Muscle layer of duodenum (tissue), 2 donors: Measurements from ENCODE around the gene ZBED2.

ENCODE experiments used
- H3K27ac ChIP-seq: one replicate; pipeline ENCODE4 v1.7.0; 2013; ENCODE audit warnings: mild to moderate bottlenecking, low read length
- H3K27me3 ChIP-seq: one replicate; pipeline ENCODE4 v1.7.0; 2013; ENCODE audit warnings: low read depth, mild to moderate bottlenecking, control low read depth, low read length
- H3K36me3 ChIP-seq, 2 donors: one replicate each; pipeline ENCODE4 v1.7.0; 2013; ENCODE audit warnings: low read length in 2 of 2, control low read depth in 1 of 2, mild to moderate bottlenecking in 1 of 2; ENCODE audit not compliant: insufficient read depth in 2 of 2, control insufficient read depth in 1 of 2
- H3K4me1 ChIP-seq, 2 donors: one replicate each; pipeline ENCODE4 v1.7.0; 2013; ENCODE audit warnings: low read length in 2 of 2, mild to moderate bottlenecking in 2 of 2, control low read depth in 1 of 2, moderate library complexity in 1 of 2; ENCODE audit not compliant: insufficient read depth in 2 of 2, control insufficient read depth in 1 of 2
- H3K4me3 ChIP-seq, 2 donors: one replicate each; pipeline ENCODE4 v1.7.0; 2013; ENCODE audit warnings: low read length in 2 of 2, low read depth in 1 of 2, mild to moderate bottlenecking in 1 of 2
- H3K9me3 ChIP-seq, 2 donors: one replicate each; pipeline ENCODE4 v1.7.0; 2013; ENCODE audit warnings: low read length in 2 of 2, control low read depth in 1 of 2, mild to moderate bottlenecking in 1 of 2; ENCODE audit not compliant: control insufficient read depth in 1 of 2
- donor health status: healthy.

ZBED2 gene

DNA sequence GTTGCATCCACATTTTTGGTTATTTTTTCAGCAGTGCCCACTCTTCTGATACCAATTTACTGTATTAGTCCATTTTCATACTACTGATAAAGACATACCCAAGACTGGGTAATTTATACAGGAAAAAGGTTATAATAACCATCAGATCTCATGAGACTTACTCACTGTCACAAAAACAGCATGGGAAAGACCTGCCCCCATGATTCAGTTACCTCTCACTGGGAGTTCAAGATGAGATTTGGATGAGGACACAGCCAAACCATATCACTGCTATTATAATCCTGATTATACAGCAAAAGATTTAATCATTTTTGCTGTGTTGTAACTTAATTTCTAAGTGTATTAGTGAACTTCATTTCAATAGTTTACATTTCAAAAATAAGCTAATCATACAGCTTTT lies 6.6 kb downstream of the ZBED2 start:
- Histone ChIP-seq H3K36me3 (no peaks in the 10 kb centered on the region), H3K4me1 (no peaks in the 10 kb centered on the region), H3K9me3 (no peaks in the 10 kb centered on the region), H3K27me3 (no peaks in the 10 kb centered on the region), H3K27ac (no peak overlapping the region), H3K4me3 (no peak overlapping the region)

DNA sequence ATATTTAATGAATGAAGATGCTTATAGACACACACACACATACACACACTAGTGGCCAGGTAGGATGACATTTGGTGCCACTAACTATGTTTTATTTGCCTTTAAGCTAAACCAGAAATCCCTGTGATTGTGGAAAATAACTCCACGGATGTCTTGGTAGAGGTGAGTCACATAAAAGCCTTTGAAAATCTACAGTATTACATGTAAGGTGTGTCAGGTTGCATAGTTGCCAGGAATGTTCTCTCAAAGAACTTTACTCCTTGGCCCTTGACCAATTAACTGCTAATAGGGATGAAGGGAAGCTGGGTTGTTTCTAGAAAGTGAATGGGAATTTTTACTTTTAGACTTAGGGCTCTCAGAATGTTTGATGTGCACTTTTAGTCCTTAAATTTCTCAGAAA lies 9.9 kb downstream of the ZBED2 start:
- H3K4me3 ChIP-seq = no peak overlapping the region
- H3K36me3 ChIP-seq = no peaks in the 10 kb centered on the region
- no peaks in the 10 kb centered on the region for H3K9me3 ChIP-seq
- H3K27me3 ChIP-seq = no peaks in the 10 kb centered on the region
- no peak overlapping the region for H3K27ac ChIP-seq
- H3K4me1 ChIP-seq = no peaks in the 10 kb centered on the region

DNA sequence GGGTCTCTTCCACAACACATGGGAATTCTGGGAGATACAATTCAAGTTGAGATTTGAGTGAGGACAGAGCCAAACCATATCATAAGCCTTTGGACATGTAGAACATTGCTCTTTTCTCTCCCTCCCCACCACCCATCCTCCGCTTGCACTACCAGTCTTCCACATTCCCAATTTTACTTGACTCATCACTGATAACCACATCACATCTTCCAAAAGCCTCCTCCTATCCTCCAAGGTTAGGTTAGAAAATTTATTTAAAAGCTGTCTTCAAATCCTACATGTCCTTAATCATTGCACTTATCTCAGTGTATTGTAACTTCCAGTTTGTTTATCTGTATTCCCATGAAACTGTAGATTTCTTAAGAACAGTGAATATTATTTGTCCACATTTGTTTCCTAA lies 10.4 kb downstream of the ZBED2 start:
- Histone ChIP-seq H3K9me3 (no peaks in the 10 kb centered on the region), H3K27me3 (no peaks in the 10 kb centered on the region), H3K27ac (no peak overlapping the region), H3K4me3 (no peak overlapping the region), H3K36me3 (no peaks in the 10 kb centered on the region), H3K4me1 (no peaks in the 10 kb centered on the region)

GRCh38 chr3:111582120-111582474 lies 13.0 kb downstream of the ZBED2 start:
- no peaks in the 10 kb centered on the region for H3K27me3 ChIP-seq
- H3K4me1 ChIP-seq = no peaks in the 10 kb centered on the region
- no peaks in the 10 kb centered on the region for H3K9me3 ChIP-seq
- no peak overlapping the region for H3K27ac ChIP-seq
- H3K4me3 ChIP-seq = no peak overlapping the region
- H3K36me3 ChIP-seq = no peaks in the 10 kb centered on the region

- no peaks in the 10 kb centered on the region for H3K36me3 ChIP-seq
- H3K27ac ChIP-seq = no peak overlapping the region
- H3K4me3 ChIP-seq = no peak overlapping the region
- no peaks in the 10 kb centered on the region for H3K27me3 ChIP-seq
- H3K4me1 ChIP-seq = no peaks in the 10 kb centered on the region
- no peaks in the 10 kb centered on the region for H3K9me3 ChIP-seq
Measured at GRCh38 chr3:111581403-111582119, 13.6 kb downstream of the ZBED2 start.

GRCh38 chr3:111579495-111579894 lies 15.7 kb downstream of the ZBED2 start:
- Histone ChIP-seq H3K36me3 (no peaks in the 10 kb centered on the region), H3K4me3 (no peak overlapping the region), H3K27me3 (no peaks in the 10 kb centered on the region), H3K27ac (no peak overlapping the region), H3K9me3 (no peaks in the 10 kb centered on the region), H3K4me1 (no peaks in the 10 kb centered on the region)

GRCh38 chr3:111578867-111579266 lies 16.3 kb downstream of the ZBED2 start:
- H3K4me3 ChIP-seq = no peak overlapping the region
- no peaks in the 10 kb centered on the region for H3K27me3 ChIP-seq
- H3K27ac ChIP-seq = no peak overlapping the region
- H3K4me1 ChIP-seq = no peaks in the 10 kb centered on the region
- H3K9me3 ChIP-seq = no peaks in the 10 kb centered on the region
- no peaks in the 10 kb centered on the region for H3K36me3 ChIP-seq

DNA sequence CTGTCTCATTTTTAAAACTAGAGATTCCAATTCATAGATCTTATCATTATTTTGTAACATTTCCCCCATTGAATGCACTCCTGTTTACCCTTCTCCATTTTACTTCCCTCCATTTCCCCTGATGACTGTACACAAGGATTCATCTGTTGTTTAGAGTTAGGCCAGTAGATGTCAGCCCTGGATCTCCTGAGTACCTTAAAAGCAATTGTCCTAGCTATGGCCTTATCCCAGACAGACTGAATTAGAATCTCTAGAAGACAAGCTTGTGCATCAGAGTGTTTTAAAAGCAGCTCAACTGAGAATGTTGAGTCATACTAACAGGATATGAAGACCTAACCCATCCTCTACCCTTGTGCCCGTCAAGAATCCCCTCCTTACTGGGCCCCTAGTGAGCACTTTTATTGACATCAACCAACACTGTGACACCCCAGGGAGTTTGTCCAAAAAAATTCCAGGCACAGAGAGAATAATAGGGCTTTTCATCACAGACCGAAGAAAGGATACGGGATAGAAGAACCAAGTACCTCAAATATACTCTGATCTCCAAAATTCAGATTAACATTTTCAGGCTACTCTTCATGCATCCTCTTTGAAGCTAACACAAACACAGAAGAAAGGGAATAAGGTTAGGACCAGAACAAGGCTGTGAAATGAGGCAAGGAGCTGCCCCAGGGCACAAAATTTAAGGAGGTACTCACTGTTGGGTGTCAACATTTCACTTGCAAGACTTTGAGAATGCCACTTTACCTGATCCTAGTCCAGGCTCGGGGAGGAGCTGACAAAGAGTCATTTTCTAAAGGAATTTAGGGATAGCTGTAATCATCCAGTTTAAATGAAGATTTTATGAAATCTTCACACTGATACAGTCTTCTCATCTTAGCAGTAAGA lies 17.1 kb downstream of the ZBED2 start:
- H3K4me3 ChIP-seq = no peak overlapping the region
- H3K4me1 ChIP-seq = no peaks in the 10 kb centered on the region
- H3K36me3 ChIP-seq = no peaks in the 10 kb centered on the region
- H3K9me3 ChIP-seq = no peaks in the 10 kb centered on the region
- H3K27ac ChIP-seq = no peak overlapping the region
- no peaks in the 10 kb centered on the region for H3K27me3 ChIP-seq

DNA sequence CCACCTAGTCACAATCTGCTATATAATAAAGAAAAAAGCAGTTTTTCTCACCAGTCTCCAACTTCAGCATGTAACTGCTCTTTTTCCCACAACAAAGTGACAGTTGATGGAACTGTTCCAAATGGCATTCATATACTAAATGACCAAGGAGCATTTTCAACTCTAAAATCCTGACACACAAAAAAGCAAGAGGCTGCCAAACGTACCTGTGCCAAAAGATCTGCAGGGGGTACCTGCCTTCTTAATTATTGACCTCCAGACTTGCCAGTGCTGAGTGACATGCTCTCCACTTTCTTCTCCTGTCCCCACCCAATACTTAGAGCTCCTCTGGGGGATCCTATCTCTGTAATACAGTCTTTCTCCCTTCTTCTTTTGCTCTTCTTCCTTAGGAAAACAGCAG lies 18.0 kb downstream of the ZBED2 start:
- no peaks in the 10 kb centered on the region for H3K36me3 ChIP-seq
- no peak overlapping the region for H3K27ac ChIP-seq
- no peaks in the 10 kb centered on the region for H3K9me3 ChIP-seq
- no peaks in the 10 kb centered on the region for H3K27me3 ChIP-seq
- H3K4me3 ChIP-seq = no peak overlapping the region
- H3K4me1 ChIP-seq = no peaks in the 10 kb centered on the region

DNA sequence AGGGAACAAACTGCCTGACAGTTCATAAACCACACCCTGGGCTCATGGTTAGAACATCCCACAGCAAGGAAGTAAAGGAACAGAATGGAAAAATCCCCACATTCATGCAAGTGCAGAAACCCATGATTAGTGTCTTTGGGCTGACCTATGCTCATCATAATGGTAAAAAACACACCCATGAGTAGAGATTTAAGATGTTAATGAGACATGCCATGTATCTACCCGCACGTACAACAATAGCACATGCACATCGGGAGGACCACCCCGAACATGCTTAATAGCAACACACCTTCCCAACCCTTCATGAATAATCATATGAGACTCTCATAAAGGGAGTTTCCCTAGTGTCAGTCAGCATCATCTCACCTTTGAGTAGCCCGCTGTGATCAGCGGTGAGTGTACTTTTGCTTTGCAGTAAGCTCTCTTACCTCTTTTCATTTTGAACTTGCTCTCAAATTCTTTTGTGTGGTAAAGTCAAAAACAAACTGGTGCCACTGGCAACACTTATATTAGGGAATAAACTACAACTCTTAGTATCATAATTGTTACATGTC lies 23.2 kb downstream of the ZBED2 start:
- Histone ChIP-seq H3K4me1 (no peaks in the 10 kb centered on the region), H3K27me3 (no peaks in the 10 kb centered on the region), H3K9me3 (no peaks in the 10 kb centered on the region), H3K4me3 (no peak overlapping the region), H3K36me3 (no peaks in the 10 kb centered on the region), H3K27ac (no peak overlapping the region)

DNA sequence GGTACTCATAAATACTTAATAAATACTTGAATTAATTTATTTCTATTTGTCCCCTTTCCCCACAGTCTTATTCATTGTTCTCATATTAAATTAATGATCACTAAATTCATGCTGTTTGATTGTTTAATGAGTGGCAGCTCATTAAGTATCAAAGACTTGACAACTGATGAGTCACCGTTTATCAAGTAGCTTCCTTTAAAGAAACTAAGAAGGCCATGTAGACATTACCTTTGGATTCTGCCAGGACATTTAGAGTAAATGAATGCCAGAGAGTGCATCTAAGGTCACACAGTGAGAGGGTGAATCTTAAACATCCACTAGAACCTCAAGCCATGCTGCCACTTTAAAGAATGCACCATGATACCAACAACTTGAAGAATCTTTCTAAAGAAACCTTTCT lies 23.9 kb downstream of the ZBED2 start:
- Histone ChIP-seq H3K27ac (no peak overlapping the region), H3K4me3 (no peak overlapping the region), H3K27me3 (no peaks in the 10 kb centered on the region), H3K9me3 (no peaks in the 10 kb centered on the region), H3K4me1 (no peaks in the 10 kb centered on the region), H3K36me3 (no peaks in the 10 kb centered on the region)
